ENCODE results near the gene GAGE13. TPM values are rescaled to one million over a fixed set of nuclear protein-coding genes. Genes with fewer than 3 reads are reported as not detected.

The GAGE13 gene
- total and polyA plus RNA-seq, 2 of the 13 experiments (the other 11 are each of a cell fraction or from before 2014, with no cell fraction given) = not detected

DNA sequence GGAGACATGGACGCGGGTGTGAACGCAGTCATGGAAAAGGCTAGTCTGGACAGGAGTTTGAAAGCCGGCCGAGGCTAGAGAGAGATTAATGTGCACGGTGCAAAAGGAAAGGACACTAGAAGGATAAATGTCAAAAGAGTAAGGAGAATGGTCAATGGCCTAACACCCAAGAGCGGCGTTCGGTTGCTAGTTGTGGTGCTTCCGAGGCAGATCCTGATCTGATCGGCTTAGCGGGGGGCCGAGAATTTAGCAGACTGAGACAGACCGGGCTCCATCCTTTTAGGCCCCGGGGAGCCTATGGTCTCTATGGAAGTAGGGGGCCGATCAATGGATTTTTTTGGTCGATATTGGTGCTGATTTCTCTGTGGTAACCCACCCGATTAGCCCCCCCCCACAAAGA lies 21.0 kb upstream of the GAGE13 start:
- intact Hi-C loops (cut with micrococcal nuclease; ENCODE audit: unreplicated experiment) (no loop called here), in situ Hi-C loops (cut with HindIII; ENCODE audit: extremely low pct_ligation_motif_present, low pct_unique_long_range_greater_than_20kb) (no loop called here)
- no TSS peak for BruUV-seq (replicated peaks)
- TF ChIP-seq ZNF713 (CRISPR knock-in tag; IDR thresholded peaks at IDR 0.05) = no peak
- TF ChIP-seq SP1 (IDR thresholded peaks at IDR 0.05) = no peak
- no peak for TF ChIP-seq SP1 (CRISPR knock-in tag; IDR thresholded peaks at IDR 0.05)
- TF ChIP-seq MXI1 (IDR thresholded peaks at IDR 0.05; ENCODE audit: borderline replicate concordance, low read depth, low read length) = no peak
- POLR2A ChIA-PET = no interaction called here
- H3K4me1 ChIP-seq (ENCODE audit: insufficient read depth, low read length) = no peaks in the 10 kb centered on the region
- CTCF ChIA-PET (ENCODE audit: low intra/inter-chr PET ratio, low total read pairs) = no interaction called here
- H3K9me3 ChIP-seq (ENCODE audit: low read length) = no peaks in the 10 kb centered on the region
- no peaks in the 10 kb centered on the region for H3K79me2 ChIP-seq (ENCODE audit: insufficient read depth, low read length)
- no peak for ATAC-seq
- H3K27ac ChIP-seq (ENCODE audit: extremely low read length, insufficient read depth, low read length) = no peak overlapping the region
- H3K4me2 ChIP-seq (ENCODE audit: low read depth, low read length) = no peak overlapping the region
- no peak overlapping the region for H3K9ac ChIP-seq (ENCODE audit: insufficient read depth, low read depth, low read length)
- FAIRE-seq = peak; percentile 26
- no peak overlapping the region for H3K4me3 ChIP-seq (replicated peaks in 1 of 3; ENCODE audit: insufficient read depth in 1 of 3, low read depth in 2 of 3, low read length in 3 of 3)
- no peak overlapping the region for H2AFZ ChIP-seq (ENCODE audit: low read length)
- H3K36me3 ChIP-seq (replicated peaks in 1 of 2; ENCODE audit: control insufficient read depth in 1 of 2, insufficient read depth in 2 of 2, low read length in 2 of 2) = no peaks in the 10 kb centered on the region
- 84% methylated on average over 15 of the region's 18 CpGs for WGBS (ENCODE audit: low lambda C conversion rate)
- H4K20me1 ChIP-seq (ENCODE audit: insufficient read depth, low read length) = no peaks in the 10 kb centered on the region
- H3K27me3 ChIP-seq (ENCODE audit: control insufficient read depth in 1 of 2, insufficient read depth in 2 of 2, low read length in 2 of 2) = no peaks in the 10 kb centered on the region; a peak in 1 of 5 replicates
- no peak for DNase-seq (ENCODE audit: low spot score)

DNA sequence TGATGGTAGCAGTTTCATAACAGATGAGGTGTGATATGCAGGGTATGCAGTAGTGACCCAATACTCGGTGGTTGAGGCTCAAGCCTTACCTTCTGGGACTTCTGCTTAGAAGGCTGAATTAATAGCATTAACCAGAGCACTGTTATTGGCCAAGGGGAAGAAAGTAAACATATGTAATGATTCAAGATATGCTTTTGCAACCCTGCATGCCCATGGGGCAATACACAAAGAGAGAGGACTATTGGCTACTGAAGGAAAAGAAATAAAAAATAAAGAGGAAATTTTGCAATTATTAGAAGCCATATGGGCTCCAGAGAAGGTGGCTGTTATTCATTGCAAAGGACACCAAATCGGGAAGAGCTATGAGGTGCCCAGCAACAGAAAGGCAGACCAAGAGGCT lies 19.2 kb upstream of the GAGE13 start:
- ChIA-PET CTCF (ENCODE audit: low intra/inter-chr PET ratio, low total read pairs) (no interaction called here), POLR2A (no interaction called here)
- Histone ChIP-seq H3K4me1 (ENCODE audit: insufficient read depth, low read length) (no peaks in the 10 kb centered on the region), H3K9me3 (ENCODE audit: low read length) (no peaks in the 10 kb centered on the region), H3K36me3 (replicated peaks in 1 of 2; ENCODE audit: control insufficient read depth in 1 of 2, insufficient read depth in 2 of 2, low read length in 2 of 2) (no peaks in the 10 kb centered on the region), H4K20me1 (ENCODE audit: insufficient read depth, low read length) (no peaks in the 10 kb centered on the region), H2AFZ (ENCODE audit: low read length) (no peak overlapping the region), H3K27me3 (ENCODE audit: control insufficient read depth in 1 of 2, insufficient read depth in 2 of 2, low read length in 2 of 2) (no peaks in the 10 kb centered on the region; a peak in 1 of 5 replicates), H3K79me2 (ENCODE audit: insufficient read depth, low read length) (no peaks in the 10 kb centered on the region), H3K4me2 (ENCODE audit: low read depth, low read length) (no peak overlapping the region), H3K9ac (ENCODE audit: insufficient read depth, low read depth, low read length) (no peak overlapping the region), H3K27ac (ENCODE audit: extremely low read length, insufficient read depth, low read length) (no peak overlapping the region), H3K4me3 (replicated peaks in 1 of 3; ENCODE audit: insufficient read depth in 1 of 3, low read depth in 2 of 3, low read length in 3 of 3) (no peak overlapping the region)
- 17% methylated on average over 2 of the region's 2 CpGs for WGBS (ENCODE audit: low lambda C conversion rate)
- no peak for FAIRE-seq
- DNase-seq (ENCODE audit: low spot score) = no peak
- no TSS peak for BruUV-seq (replicated peaks)
- in situ Hi-C loops (cut with HindIII; ENCODE audit: extremely low pct_ligation_motif_present, low pct_unique_long_range_greater_than_20kb) = no loop called here
- no peak for ATAC-seq
- intact Hi-C loops (cut with micrococcal nuclease; ENCODE audit: unreplicated experiment) = no loop called here
- TF ChIP-seq SALL1 (CRISPR knock-in tag; IDR thresholded peaks at IDR 0.05) = no peak
- TF ChIP-seq, protein P1, sequence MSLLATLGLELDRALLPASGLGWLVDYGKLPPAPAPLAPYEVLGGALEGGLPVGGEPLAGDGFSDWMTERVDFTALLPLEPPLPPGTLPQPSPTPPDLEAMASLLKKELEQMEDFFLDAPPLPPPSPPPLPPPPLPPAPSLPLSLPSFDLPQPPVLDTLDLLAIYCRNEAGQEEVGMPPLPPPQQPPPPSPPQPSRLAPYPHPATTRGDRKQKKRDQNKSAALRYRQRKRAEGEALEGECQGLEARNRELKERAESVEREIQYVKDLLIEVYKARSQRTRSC (CRISPR knock-in tag; IDR thresholded peaks at IDR 0.05; ENCODE audit: low read depth) = no peak
- TF ChIP-seq CBX5 (CRISPR knock-in tag; IDR thresholded peaks at IDR 0.05; ENCODE audit: borderline replicate concordance) = no peak
- TF ChIP-seq GFI1 (CRISPR knock-in tag; IDR thresholded peaks at IDR 0.05; ENCODE audit: borderline replicate concordance) = no peak
- TF ChIP-seq, protein P2, sequence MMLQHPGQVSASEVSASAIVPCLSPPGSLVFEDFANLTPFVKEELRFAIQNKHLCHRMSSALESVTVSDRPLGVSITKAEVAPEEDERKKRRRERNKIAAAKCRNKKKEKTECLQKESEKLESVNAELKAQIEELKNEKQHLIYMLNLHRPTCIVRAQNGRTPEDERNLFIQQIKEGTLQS (CRISPR knock-in tag; IDR thresholded peaks at IDR 0.05) = no peak
- no peak for TF ChIP-seq ZNF546 (CRISPR knock-in tag; conservative IDR thresholded peaks at IDR 0.05)
- no peak for TF ChIP-seq ZNF83 (CRISPR knock-in tag; IDR thresholded peaks at IDR 0.05; ENCODE audit: borderline replicate concordance)
- TF ChIP-seq, protein P3, sequence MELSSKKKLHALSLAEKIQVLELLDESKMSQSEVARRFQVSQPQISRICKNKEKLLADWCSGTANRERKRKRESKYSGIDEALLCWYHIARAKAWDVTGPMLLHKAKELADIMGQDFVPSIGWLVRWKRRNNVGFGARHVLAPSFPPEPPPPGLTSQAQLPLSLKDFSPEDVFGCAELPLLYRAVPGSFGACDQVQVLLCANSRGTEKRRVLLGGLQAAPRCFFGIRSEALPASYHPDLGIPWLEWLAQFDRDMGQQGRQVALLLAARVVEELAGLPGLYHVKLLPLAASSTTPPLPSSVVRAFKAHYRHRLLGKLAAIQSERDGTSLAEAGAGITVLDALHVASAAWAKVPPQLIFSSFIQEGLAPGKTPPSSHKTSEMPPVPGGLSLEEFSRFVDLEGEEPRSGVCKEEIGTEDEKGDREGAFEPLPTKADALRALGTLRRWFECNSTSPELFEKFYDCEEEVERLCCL (CRISPR knock-in tag; IDR thresholded peaks at IDR 0.05; ENCODE audit: borderline replicate concordance) = no peak
- no peak for TF ChIP-seq ZNF670 (CRISPR knock-in tag; IDR thresholded peaks at IDR 0.05; ENCODE audit: borderline replicate concordance)
- no peak for TF ChIP-seq NCOA5 (CRISPR knock-in tag; IDR thresholded peaks at IDR 0.05)

Measured in HepG2 (cell line).